Vagina (tissue), 2 donors: Measurements from ENCODE around the gene F2. TPM values are rescaled to one million over a fixed set of nuclear protein-coding genes. Genes with fewer than 3 reads are reported as not detected.
A peak's percentile ranks its signal among the peaks of the same experiment; 100 is the strongest.

ENCODE experiments used
- DNase-seq, 2 donors: peaks; one replicate each; pipeline ENCODE4 v3.0.0-alpha.2; 2017; ENCODE audit errors: extremely low spot score in 2 of 2
- H3K27ac ChIP-seq: fragments of 200-600 bp; sonication (generic); one replicate; pipeline ENCODE4 v1.5.1; 2019
- H3K27me3 ChIP-seq: fragments of 200-600 bp; sonication (generic); one replicate; pipeline ENCODE4 v1.5.1; 2019
- H3K36me3 ChIP-seq, 2 donors: fragments of 200-600 bp; sonication (generic); one replicate each; pipeline ENCODE4 v1.5.1; 2017 to 2019
- H3K4me1 ChIP-seq: fragments of 200-600 bp; sonication (generic); one replicate; pipeline ENCODE4 v1.5.1; 2019
- H3K4me3 ChIP-seq, 2 donors: fragments of 200-600 bp; sonication (generic); 1 replicate in 1 of 2; 2 replicates in 1 of 2; pipeline ENCODE4 v1.5.1; 2016 to 2019
- H3K9me3 ChIP-seq: fragments of 200-600 bp; sonication (generic); one replicate; pipeline ENCODE4 v1.5.1; 2019
- CTCF ChIP-seq, 3 experiments: fragments of 450-650 bp in 2 of 3; fragments of 200-600 bp in 1 of 3; sonication (generic) in 1 of 3; IDR thresholded peaks; one replicate each; pipeline ENCODE4 v1.5.1; 2017 to 2019; ENCODE audit warnings: antibody characterized with exemption in 3 of 3, mild to moderate bottlenecking in 2 of 3, moderate library complexity in 2 of 3
- POLR2A ChIP-seq, 2 donors: fragments of 450-650 bp; IDR thresholded peaks; one replicate each; pipeline ENCODE4 v1.6.1; 2017; ENCODE audit warnings: antibody characterized with exemption in 2 of 2, mild to moderate bottlenecking in 2 of 2, moderate library complexity in 2 of 2
- POLR2AphosphoS5 ChIP-seq, 2 donors: sonication (generic); formaldehyde crosslinking; IDR thresholded peaks; one replicate each; pipeline ENCODE4 v1.9.0; 2017; ENCODE audit warnings: antibody characterized with exemption in 2 of 2, mild to moderate bottlenecking in 2 of 2, low read depth in 1 of 2; ENCODE audit not compliant: insufficient read depth in 1 of 2
- intact Hi-C: fragments of 100-400 bp; cut with DNase I; formaldehyde crosslinking; loops from one replicate; pipeline ENCODE4 v1.15.1; 2023
- total RNA-seq: library from RNA; depleted of rRNA; stranded (reverse); fragments of >200 nt; gene quantifications from one replicate; pipeline ENCODE4 v1.2.3, GENCODE V29; 2016

The F2 gene
- total RNA-seq, 1 donor from 2014 or later: not detected

DNA sequence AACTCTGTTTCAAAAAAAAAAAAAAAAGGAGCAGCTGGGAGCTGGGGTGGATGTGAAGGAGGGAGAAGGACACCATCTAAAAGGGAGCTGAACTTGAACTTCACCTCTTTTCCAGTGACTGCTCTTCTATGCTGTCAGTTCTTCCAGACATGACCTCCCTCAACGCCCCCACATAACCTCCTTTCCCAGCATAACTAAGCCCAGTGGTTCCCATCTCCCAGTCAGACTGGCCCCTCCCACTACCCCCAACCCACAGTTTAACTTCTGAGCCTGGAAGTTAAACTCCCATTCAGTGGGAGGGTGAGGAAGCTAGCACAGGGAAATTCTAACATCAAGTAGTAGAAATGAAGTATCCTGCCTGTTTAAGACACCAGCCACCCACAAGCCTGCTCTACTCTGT, 20.4 kb upstream of the F2 start:
- peaks cover 82% of the 10 kb centered on the region for H3K4me1 ChIP-seq
- no peak overlapping the region for H3K4me3 ChIP-seq
- intact Hi-C loops: no loop called here
- peaks cover 0 to 28% of the 10 kb centered on the region in 2 donors for H3K36me3 ChIP-seq
- no peaks in the 10 kb centered on the region for H3K27me3 ChIP-seq
- DNase-seq: no peak
- peak overlapping the region; percentile 95 for H3K27ac ChIP-seq
- TF ChIP-seq POLR2AphosphoS5 (IDR thresholded peaks at IDR 0.05; ENCODE audit: insufficient read depth in 1 of 2, low read depth in 1 of 2) (no peak), POLR2A (IDR thresholded peaks at IDR 0.05) (no peak), CTCF (IDR thresholded peaks at IDR 0.05) (no peak)
- no peaks in the 10 kb centered on the region for H3K9me3 ChIP-seq

DNA sequence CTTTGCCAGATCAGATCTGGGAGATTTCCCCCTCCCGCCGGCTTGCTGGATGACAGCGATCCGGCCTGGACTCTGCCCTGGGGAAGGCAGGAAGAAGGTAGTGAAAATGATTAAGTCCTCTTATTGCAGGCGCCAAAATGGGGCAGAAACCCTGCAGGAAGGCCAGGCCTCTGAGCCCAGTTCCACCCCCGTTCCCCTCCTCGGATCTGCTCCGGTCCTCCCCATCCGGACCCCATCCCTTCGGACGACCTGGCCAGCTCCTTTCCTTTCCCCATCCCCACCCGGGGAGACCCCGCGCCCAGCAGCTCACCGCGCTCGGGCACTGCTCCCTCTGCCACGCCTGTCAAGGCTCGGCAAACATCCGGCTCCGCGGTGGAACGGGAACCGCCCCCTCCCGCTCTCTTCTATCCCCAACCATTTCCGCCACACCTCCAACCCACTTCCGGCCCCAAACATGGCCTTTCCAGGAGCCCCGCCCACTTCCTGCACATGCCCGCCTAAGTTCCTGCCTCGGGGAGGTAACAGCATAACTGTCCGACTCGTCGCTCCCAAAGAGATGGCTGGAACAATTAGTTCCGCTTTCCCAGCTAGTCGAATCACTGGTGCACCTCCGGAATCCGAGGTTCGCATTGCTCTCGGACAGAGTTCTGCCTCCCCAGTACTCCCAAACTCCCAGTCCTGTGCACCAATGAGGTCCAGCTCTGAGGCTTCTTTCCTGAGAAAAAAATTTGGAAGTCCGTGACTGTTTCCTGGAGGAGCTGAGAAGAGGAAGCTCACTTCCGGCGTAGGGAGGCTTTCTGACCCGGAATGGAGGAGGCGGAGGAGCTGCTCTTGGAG, 18.6 kb upstream of the F2 start, which contains the start of the genes ARHGAP1 and ZNF408:
ARHGAP1 (minus strand) TSS at position 379 of the 837 bp plus-strand sequence. CDS start 4,512 bp downstream, outside the sequence.
ZNF408 (plus strand) TSS at position 791 of the 837 bp plus-strand sequence; CDS start at position 808, 17 bp downstream.
- peak; percentile 94 to 96 for TF ChIP-seq POLR2AphosphoS5 (IDR thresholded peaks at IDR 0.05; ENCODE audit: insufficient read depth in 1 of 2, low read depth in 1 of 2)
- TF ChIP-seq CTCF (IDR thresholded peaks at IDR 0.05): no peak
- TF ChIP-seq POLR2A (IDR thresholded peaks at IDR 0.05): peak in 1 of 2 donors; percentile 52
- H3K4me1 ChIP-seq: peaks cover 63% of the 10 kb centered on the region

DNA sequence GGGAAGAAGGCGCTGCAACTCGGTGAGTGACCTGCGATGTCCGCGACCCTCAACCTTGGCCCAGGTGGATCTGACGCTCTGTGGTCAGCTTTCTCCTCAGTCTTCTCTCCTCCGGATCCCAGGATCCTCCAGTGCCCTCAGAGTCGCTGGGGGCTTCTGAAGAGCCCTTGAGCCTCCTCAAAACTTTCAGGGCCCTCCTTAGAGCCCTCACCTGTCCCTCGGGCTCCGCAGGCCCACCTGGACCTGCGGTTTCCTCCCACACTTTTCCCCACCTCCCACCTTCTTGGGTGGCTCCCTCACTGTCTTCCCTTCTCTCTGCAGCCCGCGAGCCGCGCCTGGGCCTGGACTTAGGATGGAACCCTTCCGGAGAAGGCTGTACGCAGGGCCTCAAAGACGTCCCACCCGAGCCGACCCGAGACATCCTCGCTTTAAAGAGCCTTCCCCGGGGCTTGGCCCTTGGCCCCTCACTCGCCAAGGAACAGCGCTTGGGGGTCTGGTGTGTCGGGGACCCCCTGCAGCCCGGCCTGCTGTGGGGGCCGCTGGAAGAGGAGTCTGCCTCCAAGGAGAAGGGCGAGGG, 17.8 kb upstream of the F2 start:
- peak overlapping the region; percentile 95 for H3K27ac ChIP-seq
- intact Hi-C loops: no loop called here
- H3K36me3 ChIP-seq: peaks cover 0 to 28% of the 10 kb centered on the region in 2 donors
- no peak for DNase-seq
- H3K9me3 ChIP-seq: no peaks in the 10 kb centered on the region
- no peaks in the 10 kb centered on the region for H3K27me3 ChIP-seq
- TF ChIP-seq CTCF (IDR thresholded peaks at IDR 0.05) (no peak), POLR2AphosphoS5 (IDR thresholded peaks at IDR 0.05; ENCODE audit: insufficient read depth in 1 of 2, low read depth in 1 of 2) (no peak), POLR2A (IDR thresholded peaks at IDR 0.05) (no peak)
- H3K4me1 ChIP-seq: peaks cover 56% of the 10 kb centered on the region
- peak overlapping the region; percentile 78 to 93 for H3K4me3 ChIP-seq

More for the DNA sequence above, 18.6 kb upstream of the F2 start, which contains the start of the genes ARHGAP1 and ZNF408:
- Histone ChIP-seq H3K27ac (peak within 1 kb of the TSS; percentile 95), H3K27me3 (no peaks in the 10 kb centered on the region), H3K4me3 (peak within 1 kb of the TSS; percentile 78 to 93), H3K9me3 (no peaks in the 10 kb centered on the region), H3K36me3 (peaks cover 0 to 28% of the 10 kb centered on the region in 2 donors)
- intact Hi-C loops: no loop called here
- peak in 1 of 2 donors; percentile 99 for DNase-seq

DNA sequence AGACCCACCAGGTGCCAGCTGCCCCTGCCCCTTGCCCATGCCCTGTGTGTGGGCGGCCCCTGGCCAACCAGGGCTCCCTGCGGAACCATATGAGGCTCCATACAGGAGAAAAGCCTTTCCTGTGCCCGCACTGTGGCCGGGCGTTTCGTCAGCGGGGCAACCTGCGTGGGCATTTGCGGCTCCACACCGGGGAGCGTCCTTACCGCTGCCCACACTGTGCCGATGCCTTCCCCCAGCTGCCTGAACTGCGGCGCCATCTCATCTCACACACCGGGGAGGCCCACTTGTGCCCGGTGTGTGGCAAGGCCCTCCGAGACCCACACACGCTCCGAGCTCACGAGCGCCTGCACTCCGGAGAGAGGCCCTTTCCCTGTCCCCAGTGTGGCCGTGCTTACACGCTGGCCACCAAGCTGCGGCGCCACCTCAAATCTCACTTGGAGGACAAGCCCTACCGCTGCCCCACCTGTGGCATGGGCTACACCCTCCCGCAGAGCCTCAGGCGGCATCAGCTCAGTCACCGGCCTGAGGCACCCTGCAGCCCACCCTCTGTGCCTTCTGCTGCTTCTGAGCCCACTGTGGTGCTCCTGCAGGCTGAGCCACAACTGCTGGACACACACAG, 13.8 kb upstream of the F2 start:
- H3K9me3 ChIP-seq: no peaks in the 10 kb centered on the region
- no peak for DNase-seq
- H3K4me1 ChIP-seq: peaks cover 19% of the 10 kb centered on the region
- TF ChIP-seq POLR2A (IDR thresholded peaks at IDR 0.05): no peak
- no peak for TF ChIP-seq CTCF (IDR thresholded peaks at IDR 0.05)
- no peak overlapping the region for H3K27ac ChIP-seq
- no peak overlapping the region for H3K4me3 ChIP-seq
- intact Hi-C loops: loop anchor here (5.0 kb wide), 1 partner anchor 88 kb away; the partner anchor contains the start of genes ATG13 and HARBI1
- H3K36me3 ChIP-seq: peaks cover 0 to 38% of the 10 kb centered on the region in 2 donors
- H3K27me3 ChIP-seq: no peaks in the 10 kb centered on the region
